ENCODE measurements around the gene DTWD1.

DNA sequence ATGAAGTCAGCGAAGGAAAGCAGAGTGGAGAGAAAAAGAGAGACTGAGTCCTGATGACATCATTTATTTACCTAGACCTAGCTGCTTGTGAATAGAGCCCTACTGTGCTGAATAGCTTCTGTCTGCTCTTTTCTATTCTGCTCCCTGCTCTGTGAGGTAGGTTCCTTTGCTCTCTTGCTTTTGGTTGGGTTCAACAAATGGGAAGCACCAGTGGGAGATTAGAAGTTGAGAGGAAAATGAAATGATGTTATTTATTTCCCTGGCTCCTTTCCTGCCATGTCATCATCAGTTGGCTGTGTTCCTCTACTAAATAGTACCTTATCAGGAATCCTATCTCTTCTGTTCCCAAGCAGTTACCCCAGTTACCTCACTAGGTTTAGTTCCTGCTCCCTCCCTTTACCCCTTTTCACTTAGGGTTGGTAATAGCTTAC is 23.5 kb downstream of the DTWD1 start:
- TF ChIP-seq POLR2A (IDR thresholded peaks at IDR 0.05; ENCODE audit: low read depth, low read length) (no peak), EZH2 (IDR thresholded peaks at IDR 0.05; ENCODE audit: borderline replicate concordance, low read depth, low read length, severe bottlenecking) (no peak), FOS (IDR thresholded peaks at IDR 0.05; ENCODE audit: borderline replicate concordance, insufficient read depth, low read length) (no peak), POLR2AphosphoS5 (IDR thresholded peaks at IDR 0.05; ENCODE audit: insufficient read depth, low read depth, low read length) (no peak), JUN (IDR thresholded peaks at IDR 0.05; ENCODE audit: borderline replicate concordance, insufficient read depth, insufficient read length, low read depth) (no peak)
- TF ChIP-seq, protein P1, sequence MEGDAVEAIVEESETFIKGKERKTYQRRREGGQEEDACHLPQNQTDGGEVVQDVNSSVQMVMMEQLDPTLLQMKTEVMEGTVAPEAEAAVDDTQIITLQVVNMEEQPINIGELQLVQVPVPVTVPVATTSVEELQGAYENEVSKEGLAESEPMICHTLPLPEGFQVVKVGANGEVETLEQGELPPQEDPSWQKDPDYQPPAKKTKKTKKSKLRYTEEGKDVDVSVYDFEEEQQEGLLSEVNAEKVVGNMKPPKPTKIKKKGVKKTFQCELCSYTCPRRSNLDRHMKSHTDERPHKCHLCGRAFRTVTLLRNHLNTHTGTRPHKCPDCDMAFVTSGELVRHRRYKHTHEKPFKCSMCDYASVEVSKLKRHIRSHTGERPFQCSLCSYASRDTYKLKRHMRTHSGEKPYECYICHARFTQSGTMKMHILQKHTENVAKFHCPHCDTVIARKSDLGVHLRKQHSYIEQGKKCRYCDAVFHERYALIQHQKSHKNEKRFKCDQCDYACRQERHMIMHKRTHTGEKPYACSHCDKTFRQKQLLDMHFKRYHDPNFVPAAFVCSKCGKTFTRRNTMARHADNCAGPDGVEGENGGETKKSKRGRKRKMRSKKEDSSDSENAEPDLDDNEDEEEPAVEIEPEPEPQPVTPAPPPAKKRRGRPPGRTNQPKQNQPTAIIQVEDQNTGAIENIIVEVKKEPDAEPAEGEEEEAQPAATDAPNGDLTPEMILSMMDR (IDR thresholded peaks at IDR 0.05; ENCODE audit: extremely low read depth in 1 of 2, insufficient read depth in 1 of 2, low read depth in 1 of 2, low read length in 2 of 2): no peak
- TF ChIP-seq, protein P2, sequence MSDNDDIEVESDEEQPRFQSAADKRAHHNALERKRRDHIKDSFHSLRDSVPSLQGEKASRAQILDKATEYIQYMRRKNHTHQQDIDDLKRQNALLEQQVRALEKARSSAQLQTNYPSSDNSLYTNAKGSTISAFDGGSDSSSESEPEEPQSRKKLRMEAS (IDR thresholded peaks at IDR 0.05; ENCODE audit: insufficient read depth, insufficient read length): no peak

Data from endothelial cell of umbilical vein (primary cell).